Panc1 (cell line): ENCODE data around the gene LYPD6. TPM values are rescaled to one million over a fixed set of nuclear protein-coding genes. Genes with fewer than 3 reads are reported as not detected.

ENCODE experiments used
- ATAC-seq: fragments of 200-7000 bp; cut with Tn5 transposase; 2 replicates; pipeline ENCODE4 v1.9.1; 2020; ENCODE audit warnings: mild to moderate bottlenecking, moderate library complexity
- BruUV-seq: library from RNA; stranded (reverse); fragments of 400-500 nt; replicated peaks from 2 replicates; lab custom pipeline; 2021; lab: Mats Ljungman, UMichigan
- CTCF ChIA-PET: fragments of 300-600 bp; sonication (Branson Sonifier 250); formaldehyde crosslinking; loops from one replicate; lab custom pipeline; 2022; ENCODE audit warnings: antibody characterized with exemption; lab: Charles Lee
- POLR2A ChIA-PET: fragments of 300-600 bp; sonication (Branson Sonifier 250); formaldehyde crosslinking; loops from one replicate; lab custom pipeline; 2022; ENCODE audit warnings: antibody characterized with exemption; lab: Charles Lee
- DNase-seq: peaks from one replicate; pipeline ENCODE4 v3.0.0-alpha.2; 2010; ENCODE audit warnings: low read depth, low spot score
- H3K27ac ChIP-seq: 2 replicates; pipeline ENCODE4 v1.5.1; 2011; ENCODE audit warnings: mild to moderate bottlenecking, low read length, inconsistent platforms
- H3K27me3 ChIP-seq: fragments of 200-500 bp; sonication (Bioruptor generic); 2 replicates; pipeline ENCODE4 v1.6.0; 2014; ENCODE audit warnings: low read length, inconsistent platforms; ENCODE audit not compliant: control insufficient read depth, insufficient read depth
- H3K36me3 ChIP-seq: fragments of 200-500 bp; sonication (Bioruptor generic); 2 replicates; pipeline ENCODE4 v1.5.1; 2014; ENCODE audit warnings: inconsistent platforms, mild to moderate bottlenecking, low read length, moderate library complexity; ENCODE audit not compliant: control insufficient read depth, insufficient read depth
- H3K4me1 ChIP-seq: 2 replicates; pipeline ENCODE4 v1.5.1; 2011; ENCODE audit warnings: inconsistent platforms, mild to moderate bottlenecking, low read length, moderate library complexity; ENCODE audit not compliant: control insufficient read depth, insufficient read depth
- H3K4me3 ChIP-seq, 2 experiments: 2 replicates each; pipeline ENCODE4 v1.5.1; 2011 to 2012; ENCODE audit warnings: low read depth in 2 of 2, low read length in 2 of 2, mild to moderate bottlenecking in 2 of 2, inconsistent platforms in 1 of 2, moderate library complexity in 1 of 2
- H3K9me3 ChIP-seq: fragments of 200-500 bp; sonication (Bioruptor generic); 2 replicates; pipeline ENCODE4 v1.5.1; 2014; ENCODE audit warnings: low read depth, mild to moderate bottlenecking, inconsistent platforms, low read length, moderate library complexity; ENCODE audit not compliant: control insufficient read depth, insufficient read depth
- CTCF ChIP-seq: fragments of 450-650 bp; IDR thresholded peaks from 2 replicates; pipeline ENCODE4 v1.5.1; 2017; ENCODE audit warnings: mild to moderate bottlenecking
- POLR2AphosphoS5 ChIP-seq: IDR thresholded peaks from 2 replicates; pipeline ENCODE4 v1.6.1; 2012; ENCODE audit warnings: mild to moderate bottlenecking, low read depth, low read length, moderate library complexity
- REST ChIP-seq, 2 experiments: IDR thresholded peaks; 2 replicates each; pipeline ENCODE4 v1.6.1; 2011 to 2012; ENCODE audit warnings: low read depth in 2 of 2, control low read depth in 1 of 2, low read length in 1 of 2, mild to moderate bottlenecking in 1 of 2, moderate library complexity in 1 of 2; ENCODE audit not compliant: insufficient read depth in 1 of 2
- SIN3A ChIP-seq: IDR thresholded peaks from 2 replicates; pipeline ENCODE4 v1.6.1; 2012; ENCODE audit warnings: low read depth, mild to moderate bottlenecking, low read length, moderate library complexity, borderline replicate concordance; ENCODE audit not compliant: insufficient read depth
- TCF7L2 ChIP-seq: IDR thresholded peaks from 2 replicates; pipeline ENCODE4 v1.6.1; 2011; ENCODE audit warnings: mild to moderate bottlenecking, low read depth, low read length, inconsistent platforms
- in situ Hi-C: cut with HindIII; loops from 2 replicates; pipeline ENCODE4 v1.10.0; 2016; ENCODE audit warnings: low sequenced_read_pairs, low pct_unique_long_range_greater_than_20kb
- intact Hi-C: fragments of 100-400 bp; cut with micrococcal nuclease; formaldehyde crosslinking; loops from one replicate; pipeline ENCODE4 v1.10.0; 2022; ENCODE audit not compliant: unreplicated experiment
- total RNA-seq: library from RNA; stranded (reverse); gene quantifications from one replicate; pipeline ENCODE4 v1.2.1, GENCODE V29; 2021; ENCODE audit not compliant: unreplicated experiment

Gene LYPD6
- total RNA-seq, 1 experiment from 2014 or later = 0.31 TPM

- intact Hi-C loops (no loop called here), in situ Hi-C loops (no loop called here)
- TF ChIP-seq TCF7L2 (no peak), POLR2AphosphoS5 (no peak), REST (IDR thresholded peaks at IDR 0.05; ENCODE audit: insufficient read depth in 1 of 2, low read depth in 2 of 2, low read length in 1 of 2) (no peak), CTCF (no peak), SIN3A (no peak)
- Histone ChIP-seq H3K27me3 (no peaks in the 10 kb centered on the region; the same call in 1 of the 2 replicates), H3K4me1 (no peaks in the 10 kb centered on the region), H3K27ac (no peak overlapping the region), H3K4me3 (no peak overlapping the region), H3K9me3 (no peaks in the 10 kb centered on the region), H3K36me3 (no peaks in the 10 kb centered on the region)
- ATAC-seq (no peak), DNase-seq (no peak)
- no TSS peak for BruUV-seq
- ChIA-PET CTCF (no interaction called here), POLR2A (no interaction called here)
Measured at GRCh38 chr2:149365931-149366583, 35.7 kb downstream of the LYPD6 start.

GRCh38 chr2:149370061-149370775, 39.8 kb downstream of the LYPD6 start:
- no peak for DNase-seq
- in situ Hi-C loops (no loop called here), intact Hi-C loops (no loop called here)
- no peak overlapping the region for H3K27ac ChIP-seq
- H3K27me3 ChIP-seq = no peaks in the 10 kb centered on the region; the same call in 1 of the 2 replicates
- TF ChIP-seq REST (IDR thresholded peaks at IDR 0.05; ENCODE audit: insufficient read depth in 1 of 2, low read depth in 2 of 2, low read length in 1 of 2) = no peak
- CTCF ChIA-PET = no interaction called here
- no peaks in the 10 kb centered on the region for H3K9me3 ChIP-seq
- no peaks in the 10 kb centered on the region for H3K36me3 ChIP-seq
- H3K4me1 ChIP-seq = no peaks in the 10 kb centered on the region
- no peak overlapping the region for H3K4me3 ChIP-seq
- POLR2A ChIA-PET = no interaction called here
- no TSS peak for BruUV-seq
- ATAC-seq = no peak
